Endothelial cell of umbilical vein (primary cell): ENCODE results near the gene TET1. TPM values are rescaled to one million over a fixed set of nuclear protein-coding genes. Genes with fewer than 3 reads are reported as not detected.
A peak's percentile ranks its signal among the peaks of the same experiment; 100 is the strongest.

Experiments
- BruUV-seq: library from RNA; stranded (reverse); fragments of 400-500 nt; replicated peaks from 2 replicates; lab custom pipeline; 2021; lab: Mats Ljungman, UMichigan
- CTCF ChIA-PET: fragments of 300-600, 350-600 bp; sonication (Branson Sonifier 250); formaldehyde crosslinking; loops from one replicate; lab custom pipeline; 2021; ENCODE audit warnings: antibody characterized with exemption, inconsistent platforms; lab: Charles Lee
- POLR2A ChIA-PET: fragments of 300-600, 350-600 bp; sonication (Branson Sonifier 250); formaldehyde crosslinking; loops from one replicate; lab custom pipeline; 2021; ENCODE audit warnings: antibody characterized with exemption, inconsistent platforms; lab: Charles Lee
- DNase-seq: peaks from one replicate; pipeline ENCODE4 v3.0.0-alpha.2; 2011; ENCODE audit warnings: low read depth, low spot score
- FAIRE-seq: peaks from 2 replicates; lab custom pipeline; 2011; peaks lifted over from hg19 to GRCh38; lab: Jason Lieb, UNC
- H2AFZ ChIP-seq: 2 replicates; pipeline ENCODE4 v1.6.0; 2012; ENCODE audit warnings: low read depth, low read length, control low read depth, inconsistent platforms
- H3K27ac ChIP-seq: 2 replicates; pipeline ENCODE4 v1.5.1; 2011; ENCODE audit warnings: low read depth, mild to moderate bottlenecking, control low read depth, low read length, moderate library complexity; ENCODE audit not compliant: insufficient read depth
- H3K27me3 ChIP-seq, 2 experiments: 2 replicates each; pipeline versions ENCODE4 v1.6.0 to v1.6.1; 2011; ENCODE audit warnings: low read length in 2 of 2, mixed read lengths in 1 of 2; ENCODE audit not compliant: control insufficient read depth in 2 of 2, insufficient read depth in 2 of 2
- H3K36me3 ChIP-seq, 2 experiments: 2 replicates in 1 of 2; 3 replicates in 1 of 2; pipeline ENCODE4 v1.5.1; 2011; ENCODE audit warnings: low read length in 2 of 2, mild to moderate bottlenecking in 1 of 2, moderate library complexity in 1 of 2; ENCODE audit not compliant: control insufficient read depth in 2 of 2, insufficient read depth in 2 of 2; ENCODE audit errors: extremely low read depth in 1 of 2
- H3K4me1 ChIP-seq: 3 replicates; pipeline ENCODE4 v1.5.1; 2011; ENCODE audit warnings: mild to moderate bottlenecking, low read length; ENCODE audit not compliant: control insufficient read depth, insufficient read depth; ENCODE audit errors: extremely low read depth
- H3K4me2 ChIP-seq: 2 replicates; pipeline ENCODE4 v1.6.1; 2011; ENCODE audit warnings: low read length, control low read depth, mixed read lengths; ENCODE audit not compliant: insufficient read depth
- H3K4me3 ChIP-seq, 3 experiments: fragments of 200-600 bp in 1 of 3; sonication (generic), shearing (Covaris generic) in 1 of 3; replicated peaks in 1 of 3; 2 replicates each; pipeline ENCODE4 v1.5.1; 2011 to 2016; ENCODE audit warnings: control low read depth in 3 of 3, low read length in 3 of 3, mild to moderate bottlenecking in 2 of 3, inconsistent platforms in 1 of 3, low read depth in 1 of 3, moderate library complexity in 1 of 3; ENCODE audit not compliant: insufficient read depth in 1 of 3
- H3K79me2 ChIP-seq: 2 replicates; pipeline ENCODE4 v1.6.0; 2012; ENCODE audit warnings: low read length, inconsistent platforms; ENCODE audit not compliant: control insufficient read depth, insufficient read depth
- H3K9ac ChIP-seq: replicated peaks from 2 replicates; pipeline ENCODE3; 2011; ENCODE audit warnings: low read length, control low read depth; ENCODE audit not compliant: insufficient read depth; ENCODE audit errors: extremely low read depth
- H3K9me1 ChIP-seq: replicated peaks from 3 replicates; pipeline ENCODE4 v1.6.0; 2011; ENCODE audit warnings: mild to moderate bottlenecking, low read length; ENCODE audit not compliant: control insufficient read depth, insufficient read depth; ENCODE audit errors: extremely low read depth
- H3K9me3 ChIP-seq: replicated peaks from 2 replicates; pipeline ENCODE4 v1.5.1; 2012; ENCODE audit warnings: low read length, inconsistent platforms; ENCODE audit not compliant: control insufficient read depth, insufficient read depth
- H4K20me1 ChIP-seq: replicated peaks from 2 replicates; pipeline ENCODE3; 2011; ENCODE audit warnings: mild to moderate bottlenecking, low read length; ENCODE audit not compliant: control insufficient read depth, insufficient read depth; ENCODE audit errors: extremely low read depth
- CTCF ChIP-seq, 2 donors: IDR thresholded peaks; 1 replicate in 1 of 2; 2 replicates in 1 of 2; pipeline ENCODE4 v1.5.1; 2011; ENCODE audit warnings: low read length in 2 of 2, mild to moderate bottlenecking in 2 of 2, moderate library complexity in 2 of 2, control low read depth in 1 of 2, inconsistent platforms in 1 of 2, low read depth in 1 of 2; ENCODE audit not compliant: insufficient read depth in 1 of 2; ENCODE audit errors: extremely low read depth in 1 of 2
- EZH2 ChIP-seq: IDR thresholded peaks from 2 replicates; pipeline ENCODE4 v1.6.1; 2012; ENCODE audit warnings: borderline replicate concordance, low read depth, mild to moderate bottlenecking, moderate library complexity, low read length, inconsistent platforms; ENCODE audit not compliant: severe bottlenecking
- FOS ChIP-seq: IDR thresholded peaks from 2 replicates; pipeline ENCODE4 v1.6.1; 2011; ENCODE audit warnings: mild to moderate bottlenecking, low read length, moderate library complexity, borderline replicate concordance; ENCODE audit not compliant: insufficient read depth
- GATA2 ChIP-seq: IDR thresholded peaks from 2 replicates; pipeline ENCODE4 v1.7.0; 2011; ENCODE audit warnings: low read depth, mild to moderate bottlenecking, moderate library complexity, mixed read lengths, low read length; ENCODE audit not compliant: insufficient read length, insufficient read depth
- JUN ChIP-seq: IDR thresholded peaks from 2 replicates; pipeline ENCODE4 v1.6.1; 2011; ENCODE audit warnings: borderline replicate concordance, low read depth; ENCODE audit not compliant: insufficient read length, insufficient read depth
- MAX ChIP-seq: IDR thresholded peaks from 2 replicates; pipeline ENCODE4 v1.6.1; 2011; ENCODE audit not compliant: insufficient read depth, insufficient read length
- MYC ChIP-seq: IDR thresholded peaks from one replicate; pipeline ENCODE4 v1.6.1; 2011; ENCODE audit warnings: mild to moderate bottlenecking, low read depth, low read length
- POLR2A ChIP-seq: IDR thresholded peaks from 2 replicates; pipeline ENCODE4 v1.6.1; 2012; ENCODE audit warnings: low read depth, mild to moderate bottlenecking, control low read depth, low read length
- POLR2AphosphoS5 ChIP-seq: IDR thresholded peaks from 2 replicates; pipeline ENCODE4 v1.6.1; 2012; ENCODE audit warnings: low read depth, mild to moderate bottlenecking, control low read depth, low read length, moderate library complexity; ENCODE audit not compliant: insufficient read depth
- dilution Hi-C: fragments of 300-500 bp; cut with MboI; formaldehyde crosslinking; loops from one replicate; pipeline ENCODE4 v1.15.0; 2019; ENCODE audit warnings: low sequenced_read_pairs; ENCODE audit not compliant: extremely low pct_ligation_motif_present
- intact Hi-C: fragments of 100-400 bp; cut with micrococcal nuclease; formaldehyde crosslinking; loops from one replicate; pipeline ENCODE4 v1.10.0; 2022
- polyA plus RNA-seq, 4 experiments: library from polyadenylated mRNA; depleted of rRNA in 3 of 4; stranded (reverse) in 3 of 4; unstranded in 1 of 4; fragments of >200 nt; gene quantifications; 2 replicates each; pipeline versions ENCODE4 v1.2.1 to v1.2.3, GENCODE V29; 2011 to 2012; ENCODE audit warnings: missing spikeins in 1 of 4
- total RNA-seq: library from RNA; stranded (reverse); gene quantifications from 2 replicates; pipeline ENCODE4 v1.2.3, GENCODE V29; 2021

The TET1 gene
- total and polyA plus RNA-seq, 2 donors (not counting 3 experiments of a cell fraction or from before 2014, with no cell fraction given): 0.23 to 1.5 TPM

GRCh38 chr10:68526634-68527307, 33.4 kb upstream of the TET1 start:
- Histone ChIP-seq H3K79me2 (peaks cover 10% of the 10 kb centered on the region), H3K9me3 (no peaks in the 10 kb centered on the region), H4K20me1 (no peaks in the 10 kb centered on the region), H2AFZ (peak overlapping the region; percentile 95), H3K9me1 (no peaks in the 10 kb centered on the region), H3K27ac (peak overlapping the region; percentile 26), H3K4me1 (peaks cover 3% of the 10 kb centered on the region), H3K4me2 (peak overlapping the region; percentile 94), H3K36me3 (no peaks in the 10 kb centered on the region), H3K9ac (peak overlapping the region; percentile 85), H3K27me3 (no peaks in the 10 kb centered on the region), H3K4me3 (peak overlapping the region; percentile 63 to 94 (median 77))
- ChIA-PET POLR2A (no interaction called here), CTCF (no interaction called here)
- BruUV-seq: TSS peak; percentile 55
- intact Hi-C loops (loop anchor here (1.0 to 5.0 kb wide), 2 partner anchors 195 to 679 kb away; partner anchors contain the start of gene CCAR1), dilution Hi-C loops (no loop called here)
- TF ChIP-seq POLR2AphosphoS5 (no peak), JUN (no peak), MYC (no peak), CTCF (IDR thresholded peaks at IDR 0.05; ENCODE audit: extremely low read depth in 1 of 2, insufficient read depth in 1 of 2, low read depth in 1 of 2, low read length in 2 of 2) (no peak), EZH2 (no peak), MAX (no peak), POLR2A (no peak), FOS (no peak), GATA2 (no peak)
- FAIRE-seq (peak; percentile 55), DNase-seq (peak; percentile 3)
